RPMI7951 (cell line): ENCODE measurements around the gene BAHCC1. TPM values are rescaled to one million over a fixed set of nuclear protein-coding genes. Genes with fewer than 3 reads are reported as not detected.

Experiments
- DNase-seq: peaks from one replicate; pipeline ENCODE4 v3.0.0-alpha.2; 2012; ENCODE audit warnings: low read depth
- total RNA-seq: library from RNA; depleted of rRNA; stranded (reverse); fragments of >200 nt; shearing (Covaris generic); gene quantifications from 2 replicates; pipeline ENCODE4 v1.2.3, GENCODE V29; 2014

The BAHCC1 gene
- total RNA-seq, 1 experiment from 2014 or later = 0.36 TPM

DNA sequence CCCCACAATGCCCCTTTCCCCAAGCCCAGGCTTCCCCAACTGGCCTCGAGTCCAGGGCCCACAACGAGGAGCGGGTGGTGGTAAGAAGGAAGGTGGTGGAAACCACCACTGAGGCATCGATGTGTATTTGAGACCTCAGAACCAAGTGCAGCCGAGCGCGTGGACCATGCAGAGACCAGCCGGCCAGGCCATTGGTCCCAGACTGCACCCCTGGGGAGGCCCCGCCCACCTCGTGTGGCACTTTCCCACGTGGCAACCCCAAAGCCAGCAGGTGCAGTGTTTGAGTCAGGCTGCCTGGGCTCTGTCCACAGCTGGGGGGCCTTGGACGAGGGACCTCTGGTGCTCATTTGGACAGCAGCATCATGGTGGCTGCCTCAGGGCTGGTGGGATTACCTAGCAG is 28.1 kb upstream of the BAHCC1 start:
- no peak for DNase-seq

DNA sequence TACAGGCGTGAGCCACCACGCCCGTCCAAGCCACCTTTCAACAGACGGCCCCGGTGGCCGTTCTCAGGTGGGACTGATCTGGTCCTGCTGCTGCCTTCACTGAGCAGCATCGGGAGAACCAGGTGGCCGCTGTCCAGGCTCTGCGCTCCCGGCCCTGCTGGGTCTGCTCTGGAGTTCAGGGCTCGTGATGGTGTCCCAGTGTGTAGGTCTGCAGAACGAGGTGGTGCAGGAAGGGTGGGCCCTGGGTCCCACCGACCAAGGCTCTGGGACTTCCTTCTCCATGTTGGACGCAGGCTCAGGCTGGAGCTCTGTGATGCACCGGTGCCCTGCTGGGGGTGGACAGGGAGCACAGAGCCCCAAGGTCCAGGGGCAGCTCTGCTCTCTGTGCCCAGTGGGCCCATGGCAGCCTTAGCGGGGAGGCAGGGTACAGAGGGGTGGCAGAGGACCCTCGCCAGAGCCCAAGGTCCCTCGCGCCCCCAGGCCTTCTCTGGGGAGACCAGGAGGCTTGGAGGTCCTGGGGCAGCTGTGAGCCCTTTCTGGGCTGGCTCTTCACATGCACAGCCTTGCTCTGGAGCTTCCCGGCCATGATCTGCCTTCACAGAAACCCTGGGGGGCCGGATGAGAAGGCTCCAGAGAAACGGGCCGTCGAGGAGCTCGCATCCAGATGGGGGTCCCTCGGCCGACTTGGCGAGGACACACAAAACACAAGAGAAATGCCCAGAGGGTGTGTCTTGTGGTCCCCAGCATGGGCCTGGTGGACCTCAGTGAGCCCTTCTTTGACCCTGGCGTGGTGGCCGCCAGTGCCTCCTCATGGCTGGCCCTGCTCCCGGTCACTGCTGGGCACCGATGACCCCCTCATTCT is 26.9 kb upstream of the BAHCC1 start:
- no peak for DNase-seq

DNA sequence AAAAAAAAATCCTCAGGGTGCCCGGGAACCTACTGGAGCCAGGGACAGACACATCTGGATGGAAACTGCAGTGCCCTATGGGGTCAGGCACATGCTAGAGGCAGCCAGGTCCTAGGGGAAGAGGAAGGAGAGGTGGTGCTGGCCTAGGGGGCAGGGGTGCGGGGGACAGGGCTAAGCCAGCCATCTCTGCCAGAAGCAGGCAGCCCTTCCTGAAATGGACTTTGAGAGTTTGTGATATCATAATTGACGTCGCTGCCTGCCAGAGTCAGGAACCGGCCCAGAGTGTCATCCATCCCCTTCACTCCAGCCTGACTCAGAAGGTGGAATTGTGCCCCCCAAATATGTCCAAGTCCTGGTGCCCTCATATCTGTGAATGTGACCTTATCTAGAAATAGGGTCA is 25.0 kb upstream of the BAHCC1 start:
- DNase-seq = no peak

DNA sequence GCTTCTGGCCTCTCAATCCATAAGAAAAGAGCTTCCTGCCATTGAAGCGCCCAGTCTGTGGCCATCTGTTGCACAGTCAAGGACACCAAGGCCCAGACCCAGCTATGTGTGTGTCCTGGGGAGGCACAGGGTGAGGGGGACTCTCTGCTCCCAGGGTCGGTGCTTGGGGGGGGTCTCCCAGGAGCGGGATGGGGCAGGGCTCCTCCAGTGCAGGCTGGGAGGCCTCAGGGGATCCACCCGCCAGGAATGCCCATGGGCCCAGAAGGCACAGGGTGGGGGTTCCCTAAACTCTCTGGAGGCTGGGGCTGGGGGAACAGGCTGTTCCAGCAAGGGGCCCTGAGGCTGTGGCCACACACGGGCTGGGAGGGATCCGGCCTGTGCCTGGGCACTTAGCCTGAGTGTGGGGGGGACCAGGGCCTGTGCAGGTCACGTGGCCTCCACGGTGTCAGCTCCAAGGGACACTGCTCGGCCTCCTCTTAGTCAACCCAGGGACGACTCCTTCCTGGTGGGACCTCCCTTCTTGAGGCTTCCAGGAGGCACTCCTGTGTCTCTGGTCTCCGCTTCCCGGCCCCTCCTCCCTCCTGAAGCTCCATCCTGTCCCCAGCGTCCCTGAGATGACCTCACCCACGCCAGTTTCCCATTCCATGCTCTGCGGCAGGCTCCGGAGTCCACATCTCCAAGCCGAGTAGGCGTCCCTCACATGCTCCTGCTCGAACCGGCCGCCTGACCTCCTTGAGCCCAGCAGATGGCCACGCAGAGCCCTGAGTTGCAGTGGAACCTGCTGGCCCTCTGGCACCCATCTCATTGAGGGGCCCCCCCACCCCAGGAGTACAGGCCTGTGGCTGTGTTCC is 23.1 kb upstream of the BAHCC1 start:
- no peak for DNase-seq

DNA sequence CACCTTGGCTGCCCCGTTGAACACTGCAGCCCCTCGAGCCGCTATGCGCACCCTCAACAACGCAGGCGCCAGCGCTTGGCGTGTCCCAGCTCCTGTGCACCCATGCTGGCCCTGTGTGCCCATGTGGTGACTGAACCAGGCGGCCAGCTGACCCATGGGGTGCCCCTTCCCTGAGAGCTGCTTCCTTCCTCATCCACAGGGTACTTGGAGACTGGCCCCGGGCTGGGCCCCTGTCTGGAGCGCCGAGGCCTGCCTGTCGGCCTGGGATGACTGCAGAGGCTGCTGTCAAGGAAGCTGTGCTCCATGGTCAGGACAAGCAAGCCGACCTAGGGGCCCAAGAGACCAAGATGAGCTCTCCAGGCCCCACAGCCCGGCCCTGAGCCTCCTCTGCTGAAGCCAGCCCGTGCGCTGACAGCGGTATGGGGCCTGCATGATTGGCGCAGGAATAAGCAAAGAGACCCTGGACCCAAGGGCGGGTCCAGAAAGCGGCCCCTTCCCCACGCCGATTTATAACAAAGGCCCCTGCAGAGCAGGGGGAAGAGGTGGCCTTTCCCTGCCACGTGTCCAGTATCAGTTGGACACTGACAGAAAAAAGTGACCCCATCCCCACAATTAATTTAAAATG is 21.6 kb upstream of the BAHCC1 start:
- no peak for DNase-seq

DNA sequence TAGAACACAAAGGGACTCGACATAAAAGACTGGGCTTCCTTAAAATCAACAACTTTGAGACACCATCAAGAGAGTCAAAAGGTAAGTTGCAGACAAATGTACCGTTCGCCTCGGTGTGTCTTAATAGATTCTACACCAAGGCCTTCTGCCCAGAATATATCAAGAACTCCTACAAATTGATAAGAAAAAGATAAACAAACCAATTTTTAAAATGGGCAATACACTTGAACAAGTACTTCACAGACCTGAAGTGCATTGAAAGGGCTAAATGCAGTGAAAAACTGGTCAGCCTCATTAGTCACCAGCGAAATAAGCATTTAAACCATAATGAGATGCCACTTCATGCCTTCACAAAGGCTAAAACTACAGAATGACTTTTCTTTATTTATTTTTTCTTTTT is 20.4 kb upstream of the BAHCC1 start:
- no peak for DNase-seq

DNA sequence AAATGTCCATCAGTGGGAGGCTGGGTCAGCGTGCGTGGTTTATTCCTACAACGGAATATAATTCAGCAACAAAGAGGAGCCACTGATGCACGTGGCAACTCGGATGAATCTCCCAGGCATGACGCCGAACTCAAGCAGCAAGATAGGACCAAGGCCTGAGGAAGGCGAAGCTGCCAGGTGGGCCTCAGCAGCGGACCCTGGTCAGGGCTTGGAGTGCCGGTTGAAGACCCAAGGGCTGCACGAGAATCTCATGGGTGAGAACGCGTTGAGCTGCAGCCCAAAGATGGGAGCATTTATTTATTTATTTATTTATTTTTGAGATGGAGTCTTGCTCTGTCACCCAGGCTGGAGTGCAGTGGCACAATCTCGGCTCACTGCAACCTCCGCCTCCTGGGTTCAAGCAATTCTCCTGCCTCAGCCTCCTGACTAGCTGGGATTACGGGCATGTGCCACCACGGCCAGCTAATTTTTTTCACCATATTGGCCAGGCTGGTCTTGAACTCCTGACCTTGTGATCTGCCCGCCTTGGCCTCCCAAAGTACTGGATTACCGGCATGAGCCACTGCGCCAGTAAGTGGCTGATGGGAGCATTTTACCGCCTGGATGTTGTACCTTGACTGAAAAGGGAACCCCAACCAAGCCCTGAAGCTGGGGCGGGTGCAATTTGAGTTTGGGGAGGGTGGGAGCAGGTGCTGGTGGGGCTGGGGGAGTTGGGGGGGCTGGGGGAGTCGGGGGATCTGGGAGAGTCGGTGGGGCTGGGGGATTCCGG is 18.1 kb upstream of the BAHCC1 start:
- DNase-seq = no peak

DNA sequence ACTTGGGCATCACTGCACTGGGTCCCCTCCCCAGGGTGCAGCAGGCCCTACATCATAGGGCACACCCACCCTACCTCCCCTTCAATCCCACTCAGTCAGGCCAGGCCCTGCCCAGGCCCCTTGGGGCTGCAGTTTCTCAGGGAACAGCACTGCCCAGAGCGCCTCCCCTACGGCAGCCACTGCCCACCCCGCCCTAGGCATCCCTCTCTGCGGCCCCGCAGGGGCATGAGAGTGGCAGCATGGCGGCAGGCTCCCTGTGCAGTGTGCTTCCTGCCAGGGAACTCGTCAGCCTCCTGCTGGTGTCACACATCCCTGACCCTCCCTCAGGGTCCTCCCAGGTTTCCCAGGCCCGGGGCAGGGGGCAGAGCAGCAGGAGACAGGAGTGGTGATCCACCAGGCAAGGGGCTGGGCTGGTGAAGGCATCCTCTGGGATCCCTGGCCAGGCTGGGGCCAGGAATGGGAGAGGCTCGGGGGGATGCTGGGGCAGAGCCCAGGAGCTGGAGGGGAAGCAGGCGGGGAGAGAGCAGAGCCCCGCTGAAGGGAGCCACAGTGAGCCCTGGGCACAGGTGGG is 16.2 kb upstream of the BAHCC1 start:
- DNase-seq = no peak

DNA sequence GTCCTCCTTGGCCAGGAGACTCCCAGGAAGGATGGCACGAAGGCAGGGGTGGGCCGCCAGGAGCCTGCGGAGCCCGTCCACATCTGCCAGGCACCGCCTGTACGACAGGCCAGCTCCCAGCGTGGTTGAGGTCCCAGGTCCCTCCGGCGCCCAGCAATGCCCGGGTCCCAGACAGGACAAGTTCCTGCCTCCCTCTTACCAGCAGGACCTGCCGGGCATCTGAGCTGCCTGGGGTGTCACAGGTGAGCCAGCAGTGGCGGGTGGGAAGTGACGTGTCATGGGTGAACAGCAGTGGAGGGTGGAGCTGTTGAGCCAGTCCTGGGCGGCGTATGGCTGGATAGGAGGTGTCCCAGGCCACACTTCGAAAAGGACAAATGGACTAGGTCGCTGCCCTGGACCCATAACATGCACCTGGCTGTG is 15.7 kb upstream of the BAHCC1 start:
- no peak for DNase-seq

DNA sequence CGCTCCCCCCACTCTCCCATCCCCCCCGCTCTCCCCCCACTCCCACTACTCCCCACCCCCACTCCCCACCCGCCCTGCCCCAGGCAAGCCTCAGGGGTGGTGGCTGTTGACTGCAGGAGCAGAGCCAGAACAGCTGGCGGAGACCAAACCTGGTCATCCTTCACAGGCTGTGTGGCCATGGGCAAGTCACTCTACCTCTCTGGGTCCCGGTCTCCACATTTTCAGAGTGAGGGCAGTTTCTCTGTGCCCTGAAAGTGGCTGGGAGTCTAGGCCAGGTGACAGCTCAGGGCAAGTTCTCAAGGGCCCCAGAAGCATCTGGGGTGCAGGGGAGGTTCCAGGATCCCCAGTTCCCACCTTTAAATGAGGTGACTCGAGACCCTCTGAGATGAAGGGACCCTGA is 15.1 kb upstream of the BAHCC1 start:
- DNase-seq = no peak

DNA sequence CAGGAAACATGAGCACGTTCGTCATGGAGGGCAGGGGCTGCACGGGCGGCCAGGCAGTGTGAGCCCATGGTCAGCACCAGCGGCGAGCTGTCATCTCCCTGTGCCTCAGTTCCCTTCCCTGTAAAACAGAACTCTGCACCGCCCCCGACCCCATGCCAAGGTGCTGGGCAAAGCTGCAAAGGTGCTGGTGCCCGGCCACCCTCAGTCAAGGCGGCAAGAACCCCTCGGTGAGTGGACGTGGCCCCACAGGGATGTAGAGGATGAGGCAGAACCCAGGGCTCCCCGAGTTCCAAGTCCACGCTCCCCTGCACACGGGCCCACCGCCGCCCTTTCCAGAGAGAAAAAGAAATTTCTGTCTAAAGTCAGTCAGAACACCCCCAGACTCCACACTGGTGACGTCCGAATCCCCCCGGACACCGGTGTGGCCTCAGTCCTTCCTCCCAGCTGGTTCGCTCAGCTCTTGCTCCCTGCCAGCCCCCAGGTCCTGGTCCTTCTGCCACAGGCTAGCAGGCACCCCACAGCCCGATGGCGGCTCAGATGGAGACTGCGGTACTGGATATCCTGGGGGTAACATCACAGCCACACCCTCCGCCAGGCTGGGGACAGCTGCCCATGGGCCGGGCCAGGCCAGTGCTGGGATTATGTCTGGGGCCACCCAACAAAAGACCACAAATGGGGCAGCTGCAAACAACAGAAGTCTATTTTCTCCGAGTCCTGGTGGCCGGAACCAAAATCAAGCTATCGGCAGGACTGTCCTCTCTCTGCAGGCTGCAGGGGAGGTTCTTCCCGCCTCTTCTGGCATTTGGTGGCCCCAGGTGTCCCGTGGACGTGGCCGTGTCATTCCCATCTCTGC is 14.4 kb upstream of the BAHCC1 start:
- no peak for DNase-seq

DNA sequence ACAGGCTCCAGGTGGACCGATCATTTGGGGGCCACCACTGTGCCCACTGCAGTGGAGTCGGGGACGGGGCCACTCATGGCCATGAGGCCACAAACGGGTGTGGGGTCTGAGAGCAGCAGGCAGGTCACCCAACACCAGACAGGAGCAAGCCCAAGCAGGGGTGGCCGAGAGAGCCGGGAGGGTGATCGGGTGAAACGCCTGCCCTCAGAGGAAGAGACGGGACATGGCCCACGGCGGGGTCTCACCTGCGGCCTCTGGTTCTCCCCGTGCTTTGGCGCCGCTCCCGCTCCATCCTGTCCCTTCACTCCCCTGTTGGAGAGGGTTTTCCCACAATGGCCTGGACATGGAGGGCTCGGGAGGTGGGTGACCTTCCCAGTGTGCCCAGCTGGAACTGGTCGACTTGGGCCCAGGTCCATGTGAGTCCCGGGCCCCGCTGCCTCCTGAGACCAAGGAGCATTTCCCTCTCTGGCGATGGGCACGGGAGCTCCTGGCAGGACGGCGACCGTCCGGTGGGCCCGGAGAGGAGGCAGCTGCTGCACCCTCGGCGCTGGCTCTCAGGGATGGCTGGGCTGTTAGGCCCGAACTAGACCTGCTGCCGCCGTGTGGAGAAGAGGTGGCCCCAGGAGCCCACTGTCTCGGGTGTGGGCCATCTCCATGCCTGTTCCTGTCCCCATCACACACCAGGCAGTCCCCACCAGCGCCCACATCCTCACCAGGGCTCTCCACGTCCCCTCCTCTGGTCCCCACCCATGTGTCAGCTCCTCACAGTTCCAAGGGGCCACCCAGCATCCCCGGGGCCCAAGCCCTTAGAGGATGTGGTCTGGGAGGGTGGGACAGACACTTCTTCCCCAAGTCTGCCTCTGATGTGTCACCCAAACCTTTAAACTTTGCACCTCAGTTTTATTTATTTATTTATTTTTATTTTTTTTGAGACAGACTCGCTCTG is 13.4 kb upstream of the BAHCC1 start:
- DNase-seq = no peak

DNA sequence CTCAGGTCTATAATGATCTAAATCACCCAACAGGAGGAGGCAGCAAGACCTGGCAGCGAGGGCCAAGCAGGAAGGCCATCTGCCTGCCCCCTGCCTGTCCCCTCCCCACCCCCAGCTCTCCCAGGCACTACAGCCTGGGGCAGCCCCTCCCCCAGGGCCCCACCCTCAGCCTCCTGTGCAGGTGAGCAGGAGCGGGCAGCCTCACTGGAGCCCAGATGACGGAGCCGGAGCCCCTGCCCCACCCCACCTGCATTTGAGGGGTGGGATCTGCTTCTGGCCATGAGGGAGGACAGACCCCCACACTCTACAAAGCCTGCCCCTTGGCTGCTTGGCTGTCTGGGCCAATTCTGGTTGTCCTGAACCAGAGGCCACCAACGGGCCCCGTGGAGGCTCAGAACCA is 12.4 kb upstream of the BAHCC1 start:
- no peak for DNase-seq

DNA sequence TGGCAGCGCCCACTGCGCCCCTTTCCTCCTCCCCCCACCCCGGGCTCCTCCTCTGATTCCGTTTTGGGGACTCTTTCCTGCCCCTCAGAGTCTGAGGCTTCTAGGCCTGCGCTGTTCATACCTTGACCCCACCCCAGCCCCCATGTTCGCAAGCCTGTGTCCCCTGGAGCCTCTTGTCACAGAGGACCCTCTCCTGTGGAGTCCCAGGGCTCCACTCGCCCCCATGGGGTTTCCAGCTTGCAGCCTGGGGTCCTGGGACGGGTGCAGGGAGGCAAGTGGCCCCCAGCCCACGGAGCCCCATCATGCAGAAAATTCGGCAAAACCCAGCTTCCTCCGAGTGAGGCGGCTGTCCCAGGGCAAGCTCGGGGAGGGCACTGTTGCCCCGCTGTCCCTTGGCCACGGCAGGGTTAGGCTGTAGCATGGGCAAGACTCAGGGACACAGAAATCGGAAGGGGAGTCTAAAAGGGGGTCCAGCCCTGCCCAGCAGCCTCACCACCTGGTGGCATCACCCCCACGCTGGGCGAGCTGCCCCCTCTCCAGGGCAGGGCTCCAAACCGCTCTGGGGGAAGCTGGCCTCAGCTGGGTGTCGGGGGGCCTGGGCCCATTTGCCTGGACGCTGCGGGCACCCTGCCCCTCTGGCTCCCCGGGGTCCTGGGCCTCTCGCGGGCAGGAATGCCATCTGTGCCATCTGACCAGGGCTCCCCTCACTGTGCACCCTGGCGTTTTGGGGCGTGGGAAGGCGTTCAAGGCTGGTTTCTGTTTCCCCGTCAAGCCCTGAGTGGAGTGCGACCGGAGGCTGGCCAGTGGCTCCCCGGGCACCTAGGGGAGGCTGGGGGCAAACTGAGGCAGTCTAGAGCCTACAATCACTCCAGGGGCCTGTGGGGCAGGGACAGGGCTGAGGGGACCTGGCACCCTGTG is 11.5 kb upstream of the BAHCC1 start:
- DNase-seq = no peak

DNA sequence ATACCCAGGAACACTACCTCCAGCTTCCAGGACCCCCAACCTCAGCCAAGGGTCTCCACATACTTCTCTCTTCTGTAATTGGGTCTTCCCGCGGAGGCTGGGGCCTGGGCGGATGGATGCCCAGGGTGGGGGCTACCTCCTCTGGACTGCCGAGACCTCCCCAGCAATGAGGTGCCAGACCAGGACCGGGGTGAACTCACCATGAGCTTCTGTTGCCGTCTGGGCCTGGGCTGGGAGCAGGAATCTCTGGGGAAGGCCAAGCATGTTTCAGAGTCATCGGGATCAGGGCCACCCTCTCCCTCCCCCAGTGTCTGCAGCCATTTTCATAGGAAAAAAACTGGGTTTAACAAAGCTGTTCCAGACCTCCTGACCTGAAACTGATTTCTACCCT is 10.3 kb upstream of the BAHCC1 start:
- DNase-seq = no peak

DNA sequence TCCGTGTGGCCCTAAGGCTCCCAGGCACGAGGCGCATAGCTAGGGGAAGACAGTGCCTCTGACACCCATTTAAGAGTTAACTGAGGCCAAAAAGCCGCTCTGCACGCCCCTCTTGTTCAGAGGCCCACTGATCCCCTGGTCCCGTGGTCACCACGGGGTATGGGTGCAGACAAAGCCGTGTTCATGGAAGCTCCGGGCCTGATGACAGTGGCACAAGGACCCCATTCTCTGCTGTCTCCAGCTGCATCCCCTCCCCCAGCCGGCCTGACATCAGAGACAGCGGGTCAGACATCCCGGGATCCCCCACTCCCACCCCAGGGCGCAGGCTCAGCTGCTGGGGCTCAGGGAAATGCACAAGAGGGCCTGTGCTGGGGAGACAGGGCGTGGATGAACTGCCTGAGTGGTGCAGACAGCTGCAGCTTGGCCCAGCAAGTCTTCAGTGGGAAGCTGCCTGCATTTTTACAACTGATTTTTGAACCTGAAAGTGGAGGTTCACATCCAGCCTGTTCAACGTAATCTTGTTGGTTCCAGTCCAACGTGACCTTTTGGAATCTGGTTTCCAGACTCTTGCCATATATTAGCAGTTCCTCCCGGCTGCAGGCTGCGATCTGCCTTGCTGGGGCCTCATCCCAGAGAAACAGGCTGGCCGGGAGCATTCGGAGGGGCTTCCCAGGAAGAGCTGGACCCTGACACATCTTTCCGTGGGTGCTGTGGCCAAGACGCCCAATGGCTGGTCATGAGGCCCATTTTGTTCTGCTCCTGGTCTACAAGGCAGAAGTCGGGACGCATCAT is 9.7 kb upstream of the BAHCC1 start:
- no peak for DNase-seq

DNA sequence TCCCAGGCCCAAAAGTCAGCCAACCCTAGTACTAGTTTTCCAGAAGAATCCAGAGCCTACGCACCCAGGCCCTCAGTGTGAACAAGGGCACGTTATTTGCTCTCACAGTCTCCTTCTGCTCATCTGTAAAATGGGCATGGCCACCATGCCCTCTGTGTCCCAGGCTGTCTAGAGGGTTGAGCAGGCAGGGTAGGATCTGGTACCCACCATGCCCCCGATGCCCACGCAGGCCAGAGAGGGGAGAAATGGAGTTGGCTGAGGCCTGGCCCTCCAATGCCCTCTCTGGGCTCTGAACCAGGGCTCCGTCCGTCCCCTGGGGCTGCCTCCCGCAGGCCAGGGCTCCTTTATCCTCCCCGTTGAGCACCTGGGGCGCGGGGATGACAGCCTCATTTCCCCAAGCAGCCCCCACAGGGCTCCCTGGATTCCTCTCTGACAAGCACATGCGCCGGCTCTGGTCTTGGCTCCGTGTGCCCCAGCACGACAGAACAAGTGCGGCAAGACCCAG is 9.1 kb upstream of the BAHCC1 start:
- DNase-seq = no peak
